Measurements from ENCODE around the gene SKP1. TPM values are rescaled to one million over a fixed set of nuclear protein-coding genes. Genes with fewer than 3 reads are reported as not detected.

SKP1 gene
- total and polyA plus RNA-seq, 9 donors, result 208 to 459 (median 376) TPM

DNA sequence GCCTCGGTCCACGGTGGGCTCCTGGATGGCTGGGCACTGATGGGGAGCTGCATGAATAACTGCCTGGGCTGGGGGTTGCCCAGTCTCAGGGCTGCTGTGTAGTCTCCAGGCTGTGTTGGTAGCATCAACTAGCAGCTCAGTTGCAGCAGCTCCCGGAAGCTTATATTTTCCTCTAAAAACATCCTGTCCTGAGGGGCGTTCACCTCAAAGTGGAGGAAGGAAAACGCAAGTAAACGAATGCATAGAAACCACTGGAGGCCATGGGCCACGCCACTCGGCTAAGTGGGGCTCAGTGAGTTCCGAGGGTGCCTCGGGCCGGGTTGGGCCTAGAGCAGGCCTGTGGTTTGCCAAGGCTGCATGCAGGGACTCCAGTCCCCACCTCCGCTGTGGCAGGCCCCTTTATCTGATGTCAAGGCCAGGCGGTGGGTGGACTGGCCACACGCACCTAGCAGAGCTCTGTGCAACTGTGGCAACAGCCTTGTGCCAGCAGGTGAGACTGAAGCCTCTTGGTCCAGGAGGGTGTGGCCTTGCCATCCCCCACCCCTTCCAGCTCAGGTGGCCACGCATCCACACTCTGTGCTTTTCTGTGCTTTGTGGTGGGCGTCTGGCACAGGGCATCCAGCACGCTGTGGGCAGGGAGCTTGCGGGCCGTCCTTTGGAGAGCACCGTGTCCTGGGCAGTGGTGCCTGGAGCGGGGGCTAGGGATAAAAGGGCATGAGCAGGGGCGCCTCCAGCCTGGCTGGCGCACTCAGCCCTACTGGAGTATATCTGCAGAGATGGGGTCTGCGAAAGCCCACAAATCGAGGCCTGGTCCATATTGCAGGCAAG is 47.1 kb downstream of the SKP1 start:
- DNase-seq, result no peak
- Histone ChIP-seq H3K36me3 (ENCODE audit: control insufficient read depth, insufficient read depth, low read length) (peaks cover 40% of the 10 kb centered on the region), H3K4me3 (ENCODE audit: low read length) (no peak overlapping the region), H3K9me3 (replicated peaks; ENCODE audit: control insufficient read depth, low read depth, low read length) (no peaks in the 10 kb centered on the region), H3K27me3 (ENCODE audit: control insufficient read depth, insufficient read depth, low read length) (no peaks in the 10 kb centered on the region), H3K4me1 (ENCODE audit: control insufficient read depth, insufficient read depth, low read length) (peaks cover 18% of the 10 kb centered on the region), H3K27ac (ENCODE audit: low read length) (no peak overlapping the region)
- 91% methylated on average over 21 of the region's 25 CpGs for WGBS (ENCODE audit: insufficient coverage)

DNA sequence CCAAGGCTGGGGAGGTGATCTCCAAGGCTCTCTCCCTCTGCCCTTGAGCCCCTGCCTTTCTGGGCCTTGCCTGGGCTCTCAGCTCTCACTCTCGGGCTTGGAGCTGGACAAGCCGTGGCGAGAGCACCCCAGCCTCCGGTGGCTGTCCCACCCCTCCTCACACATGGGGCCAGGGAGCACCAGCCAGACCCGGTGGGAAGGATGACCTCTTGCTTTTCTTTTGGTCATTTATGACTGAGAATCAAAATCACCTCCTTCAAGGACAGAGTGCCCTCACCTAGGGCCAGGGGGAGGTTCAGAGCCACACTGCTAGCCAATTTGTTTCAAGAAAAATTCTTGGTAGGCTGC is 48.1 kb downstream of the SKP1 start:
- Histone ChIP-seq H3K27ac (ENCODE audit: low read length) (no peak overlapping the region), H3K4me1 (ENCODE audit: control insufficient read depth, insufficient read depth, low read length) (peaks cover 22% of the 10 kb centered on the region), H3K9me3 (replicated peaks; ENCODE audit: control insufficient read depth, low read depth, low read length) (no peaks in the 10 kb centered on the region), H3K4me3 (ENCODE audit: low read length) (no peak overlapping the region), H3K36me3 (ENCODE audit: control insufficient read depth, insufficient read depth, low read length) (peaks cover 30% of the 10 kb centered on the region), H3K27me3 (ENCODE audit: control insufficient read depth, insufficient read depth, low read length) (no peaks in the 10 kb centered on the region)
- 91% methylated on average over 4 of the region's 5 CpGs for WGBS (ENCODE audit: insufficient coverage)
- DNase-seq, result no peak

DNA sequence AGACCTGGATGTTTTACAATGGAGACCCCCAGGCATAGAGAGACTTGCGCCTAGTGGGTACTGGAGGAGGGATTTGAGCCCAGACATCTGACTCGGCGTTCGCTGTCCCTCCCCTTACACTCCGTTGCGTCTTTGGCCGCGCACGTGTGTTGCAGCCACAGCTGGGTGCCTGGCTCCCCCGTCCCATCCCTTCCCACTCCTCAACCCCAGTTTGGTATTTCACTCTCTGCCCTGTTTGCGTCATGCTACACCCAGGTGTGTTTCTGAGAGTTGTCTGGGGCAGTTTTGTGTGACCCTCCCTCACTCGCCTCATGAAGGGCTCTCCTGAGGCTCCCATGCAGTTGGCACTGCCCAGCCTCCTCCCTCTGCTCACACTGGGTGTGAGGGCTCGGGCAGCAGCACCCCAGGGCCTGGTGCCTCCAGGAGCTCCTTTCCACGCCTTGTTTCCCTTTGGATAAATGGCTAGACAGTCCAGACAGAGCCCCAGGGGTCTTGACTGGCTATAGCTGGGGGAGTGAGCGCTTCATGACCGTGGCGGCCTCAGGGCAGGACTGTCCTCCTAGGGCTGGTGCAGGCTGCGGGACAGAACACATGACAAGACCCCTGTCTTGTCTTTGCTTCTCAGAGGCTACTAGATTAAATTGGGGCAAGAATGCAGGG is 48.6 kb downstream of the SKP1 start:
- H3K9me3 ChIP-seq (replicated peaks; ENCODE audit: control insufficient read depth, low read depth, low read length), result no peaks in the 10 kb centered on the region
- no peak for DNase-seq
- no peak overlapping the region for H3K27ac ChIP-seq (ENCODE audit: low read length)
- peaks cover 22% of the 10 kb centered on the region for H3K4me1 ChIP-seq (ENCODE audit: control insufficient read depth, insufficient read depth, low read length)
- WGBS (ENCODE audit: insufficient coverage), result 82% methylated on average over 10 of the region's 18 CpGs
- no peak overlapping the region for H3K4me3 ChIP-seq (ENCODE audit: low read length)
- H3K36me3 ChIP-seq (ENCODE audit: control insufficient read depth, insufficient read depth, low read length), result peaks cover 29% of the 10 kb centered on the region
- no peaks in the 10 kb centered on the region for H3K27me3 ChIP-seq (ENCODE audit: control insufficient read depth, insufficient read depth, low read length)

DNA sequence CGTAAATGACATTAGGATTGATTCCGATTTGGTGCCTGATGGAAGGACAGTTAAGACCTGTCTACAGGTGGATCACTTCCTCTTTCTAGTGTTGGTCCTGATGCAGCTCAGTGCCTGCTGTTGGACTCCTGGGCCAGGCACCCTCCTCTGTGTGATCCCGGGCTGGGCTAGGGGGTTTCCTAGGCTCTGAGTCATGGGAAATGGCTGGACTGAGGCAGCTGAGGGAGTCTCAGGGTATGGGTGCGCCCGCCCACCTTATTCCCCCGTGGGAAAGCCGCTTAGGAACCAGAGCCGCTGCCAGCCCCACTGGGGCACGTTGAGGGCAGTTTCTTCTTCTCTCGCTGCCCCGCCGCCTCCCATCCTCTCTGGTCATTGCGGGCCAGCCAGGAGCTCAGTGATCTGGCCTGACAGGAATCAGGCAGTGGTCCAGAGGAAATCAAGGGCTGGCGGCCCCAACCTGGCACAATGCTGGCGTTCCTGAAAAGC is 49.3 kb downstream of the SKP1 start:
- Histone ChIP-seq H3K4me1 (ENCODE audit: control insufficient read depth, insufficient read depth, low read length) (peaks cover 22% of the 10 kb centered on the region), H3K27ac (ENCODE audit: low read length) (no peak overlapping the region), H3K27me3 (ENCODE audit: control insufficient read depth, insufficient read depth, low read length) (no peaks in the 10 kb centered on the region), H3K9me3 (replicated peaks; ENCODE audit: control insufficient read depth, low read depth, low read length) (no peaks in the 10 kb centered on the region), H3K4me3 (ENCODE audit: low read length) (no peak overlapping the region), H3K36me3 (ENCODE audit: control insufficient read depth, insufficient read depth, low read length) (peaks cover 30% of the 10 kb centered on the region)
- no peak for DNase-seq
- WGBS (ENCODE audit: insufficient coverage), result 83% methylated on average over 12 of the region's 15 CpGs

DNA sequence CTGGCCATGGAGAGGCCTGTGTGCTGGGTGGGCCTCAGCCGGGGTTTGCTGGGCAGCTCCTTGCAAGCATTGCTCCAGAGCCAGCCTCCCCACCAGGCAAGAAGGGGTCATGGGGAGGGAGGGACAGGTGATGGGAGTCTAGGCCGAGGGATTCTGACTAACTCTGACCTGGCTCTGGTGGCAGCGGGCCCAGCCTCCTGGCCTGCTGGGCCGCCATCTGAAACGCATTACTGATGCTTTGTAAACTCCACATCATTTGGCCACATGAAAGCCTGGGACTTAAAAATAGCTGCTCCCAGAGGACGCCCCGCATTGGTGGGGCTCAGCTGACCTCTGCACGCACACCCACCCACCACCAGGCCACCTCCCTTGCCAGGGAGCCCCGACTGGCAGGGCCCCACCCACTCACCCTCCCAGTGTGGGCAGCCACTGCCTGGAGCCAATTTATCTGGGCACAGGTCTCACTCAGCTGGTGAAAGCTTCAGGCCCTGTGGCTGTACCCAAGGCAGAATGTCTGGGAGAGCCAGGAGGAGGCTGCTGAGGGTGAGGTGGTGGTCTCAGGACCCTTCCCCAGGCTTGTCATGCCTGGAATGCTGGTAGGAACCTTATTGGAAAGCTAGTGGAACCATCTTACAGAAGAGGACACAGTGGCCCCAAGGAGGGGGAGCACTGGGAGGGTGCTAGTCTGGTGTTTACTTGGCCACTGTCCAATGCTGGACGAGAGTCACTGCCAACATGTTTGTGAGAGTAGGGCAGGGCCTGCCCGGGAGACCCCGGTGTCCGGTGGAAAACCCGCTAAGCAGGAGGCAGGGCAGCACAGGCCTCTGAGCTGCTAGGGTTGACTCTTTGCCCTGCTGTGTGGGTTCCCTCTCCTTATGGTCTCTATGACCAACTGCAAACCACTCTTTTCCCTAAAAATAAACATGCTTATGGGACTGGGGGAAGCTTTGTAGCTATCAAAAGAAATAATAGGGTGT is 51.4 kb downstream of the SKP1 start:
- H3K4me1 ChIP-seq (ENCODE audit: control insufficient read depth, insufficient read depth, low read length), result peaks cover 22% of the 10 kb centered on the region
- no peak overlapping the region for H3K4me3 ChIP-seq (ENCODE audit: low read length)
- H3K36me3 ChIP-seq (ENCODE audit: control insufficient read depth, insufficient read depth, low read length), result peaks cover 16% of the 10 kb centered on the region
- H3K9me3 ChIP-seq (replicated peaks; ENCODE audit: control insufficient read depth, low read depth, low read length), result no peaks in the 10 kb centered on the region
- peak; percentile 74 for DNase-seq
- H3K27me3 ChIP-seq (ENCODE audit: control insufficient read depth, insufficient read depth, low read length), result no peaks in the 10 kb centered on the region
- H3K27ac ChIP-seq (ENCODE audit: low read length), result peak overlapping the region; percentile 62
- WGBS (ENCODE audit: insufficient coverage), result 32% methylated on average over 10 of the region's 14 CpGs

DNA sequence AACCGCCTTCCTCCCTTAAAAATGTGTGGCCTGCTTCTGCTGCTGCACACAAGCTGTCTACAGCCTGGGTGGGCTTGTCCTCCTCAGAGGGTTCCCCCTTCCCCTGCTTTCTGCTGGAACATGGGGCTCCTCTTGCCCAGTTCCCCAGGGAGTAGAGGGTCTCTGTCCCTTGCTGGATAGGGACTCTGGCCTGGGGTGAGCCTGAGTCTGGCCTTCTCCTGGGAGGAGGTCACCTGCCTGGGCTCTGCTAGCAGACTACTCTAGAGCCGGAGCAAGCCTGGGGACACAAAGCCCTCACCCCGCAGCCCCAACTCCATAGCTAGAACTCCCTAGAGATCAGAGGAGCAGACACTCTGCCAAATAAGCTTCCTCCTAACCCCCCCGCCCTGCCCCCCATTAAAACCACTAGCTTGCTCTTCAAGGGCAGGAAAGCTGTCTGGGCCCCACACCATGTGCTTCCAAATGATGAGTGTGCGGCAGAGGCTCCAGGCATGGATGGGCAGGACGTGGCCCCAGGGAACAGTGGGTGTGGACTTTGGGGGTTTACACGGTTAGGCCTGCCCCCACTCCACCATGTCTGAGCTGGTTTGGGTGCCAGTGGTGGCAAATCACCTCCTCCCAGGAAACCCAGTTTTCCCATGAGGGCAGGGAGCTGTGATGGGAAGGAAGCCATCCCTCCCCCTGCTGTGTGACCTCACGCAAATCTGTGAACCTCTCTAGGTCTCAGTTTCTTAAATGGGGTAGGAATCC is 52.3 kb downstream of the SKP1 start:
- DNase-seq, result no peak

DNA sequence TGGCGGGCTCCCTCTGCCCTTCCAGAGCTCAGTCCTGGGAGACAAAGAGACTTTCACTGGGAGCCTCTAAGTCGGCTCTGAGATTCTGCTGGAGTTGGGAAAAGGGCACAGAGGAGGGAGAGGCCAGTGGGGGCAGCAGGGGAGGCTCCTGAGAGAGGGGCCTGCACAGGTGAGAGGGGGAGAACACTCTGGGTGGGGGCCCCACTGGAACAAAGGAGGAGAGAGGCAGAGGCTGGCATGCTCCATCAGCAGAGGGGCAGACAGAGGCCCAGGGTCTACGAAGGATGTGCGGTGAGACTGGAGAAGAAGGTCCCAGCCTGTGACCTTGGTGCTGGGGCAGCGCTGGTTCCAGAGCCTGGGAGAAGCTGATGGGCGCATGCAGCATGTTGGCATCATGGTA is 53.4 kb downstream of the SKP1 start:
- Histone ChIP-seq H3K36me3 (ENCODE audit: control insufficient read depth, insufficient read depth, low read length) (peaks cover 8% of the 10 kb centered on the region), H3K27me3 (ENCODE audit: control insufficient read depth, insufficient read depth, low read length) (peaks cover 2% of the 10 kb centered on the region), H3K9me3 (replicated peaks; ENCODE audit: control insufficient read depth, low read depth, low read length) (no peaks in the 10 kb centered on the region), H3K4me1 (ENCODE audit: control insufficient read depth, insufficient read depth, low read length) (peaks cover 22% of the 10 kb centered on the region), H3K27ac (ENCODE audit: low read length) (no peak overlapping the region), H3K4me3 (ENCODE audit: low read length) (no peak overlapping the region)
- DNase-seq, result no peak
- WGBS (ENCODE audit: insufficient coverage), result 88% methylated on average over 5 of the region's 6 CpGs

More for the DNA sequence above, 52.3 kb downstream of the SKP1 start:
- Histone ChIP-seq H3K4me1 (ENCODE audit: control insufficient read depth, insufficient read depth, low read length) (peaks cover 22% of the 10 kb centered on the region), H3K27me3 (ENCODE audit: control insufficient read depth, insufficient read depth, low read length) (peaks cover 2% of the 10 kb centered on the region), H3K4me3 (ENCODE audit: low read length) (no peak overlapping the region), H3K9me3 (replicated peaks; ENCODE audit: control insufficient read depth, low read depth, low read length) (no peaks in the 10 kb centered on the region), H3K36me3 (ENCODE audit: control insufficient read depth, insufficient read depth, low read length) (peaks cover 13% of the 10 kb centered on the region), H3K27ac (ENCODE audit: low read length) (no peak overlapping the region)
- 85% methylated on average over 3 of the region's 8 CpGs for WGBS (ENCODE audit: insufficient coverage)

DNA sequence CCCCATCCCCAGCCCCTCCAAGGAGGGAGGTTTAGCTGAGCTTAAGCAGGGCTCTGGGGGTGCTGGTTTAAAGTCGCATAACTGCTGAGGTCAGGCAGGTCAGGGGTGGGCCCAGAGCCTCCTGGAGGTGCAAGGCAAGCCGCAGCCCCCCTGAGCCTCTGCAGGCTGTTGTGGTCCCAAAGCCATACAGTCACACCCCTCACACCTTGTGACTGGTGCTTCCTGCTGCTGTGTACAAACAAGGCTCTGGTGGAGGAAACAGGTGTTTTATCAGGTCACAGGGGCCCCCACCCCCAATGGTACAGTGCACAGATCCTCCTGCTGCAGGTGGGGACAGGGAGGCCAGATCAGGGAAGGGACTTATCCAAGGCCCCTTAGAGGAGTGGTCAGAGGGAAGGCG is 54.2 kb downstream of the SKP1 start:
- DNase-seq, result no peak
- Histone ChIP-seq H3K4me3 (ENCODE audit: low read length) (no peak overlapping the region), H3K9me3 (replicated peaks; ENCODE audit: control insufficient read depth, low read depth, low read length) (no peaks in the 10 kb centered on the region), H3K36me3 (ENCODE audit: control insufficient read depth, insufficient read depth, low read length) (peaks cover 8% of the 10 kb centered on the region), H3K27me3 (ENCODE audit: control insufficient read depth, insufficient read depth, low read length) (peaks cover 3% of the 10 kb centered on the region), H3K4me1 (ENCODE audit: control insufficient read depth, insufficient read depth, low read length) (peaks cover 22% of the 10 kb centered on the region), H3K27ac (ENCODE audit: low read length) (no peak overlapping the region)
- 63% methylated on average over 3 of the region's 3 CpGs for WGBS (ENCODE audit: insufficient coverage)

DNA sequence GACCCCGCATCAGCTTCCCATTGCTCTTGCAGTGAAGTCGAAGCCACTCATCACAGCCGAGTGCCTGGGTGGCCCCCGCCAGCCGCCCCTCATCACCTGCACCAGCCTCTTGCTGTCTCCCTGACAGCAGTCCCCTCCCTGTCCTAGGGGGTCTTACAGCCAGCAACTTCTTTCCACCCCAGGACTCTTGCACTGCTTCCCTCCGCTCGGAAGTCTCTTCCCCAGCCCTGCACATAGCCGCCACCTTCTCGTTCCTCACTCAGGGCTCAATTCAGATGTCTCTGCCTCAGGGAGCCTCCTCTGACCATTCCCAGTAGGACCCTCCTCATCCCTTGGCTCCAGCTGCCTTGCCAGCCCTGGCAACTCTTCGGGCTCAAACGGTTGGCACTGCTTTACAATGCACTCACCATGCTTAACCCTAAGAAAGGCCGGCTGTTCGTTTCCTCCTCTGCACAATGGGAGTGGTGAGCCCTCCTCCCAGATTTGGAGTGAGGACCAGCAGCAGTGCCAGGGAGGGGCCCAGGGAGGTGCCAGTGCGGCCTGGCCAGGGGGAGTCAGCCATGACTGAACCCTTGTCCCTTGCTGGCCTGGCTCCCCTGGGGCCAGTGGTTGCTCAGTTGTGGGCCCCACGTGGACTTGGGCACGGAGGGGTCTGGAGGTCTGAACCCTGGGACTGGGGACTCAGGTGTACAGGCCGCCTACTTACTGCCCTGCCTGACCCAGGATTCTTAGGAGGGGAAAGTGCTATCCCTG is 56.2 kb downstream of the SKP1 start:
- Histone ChIP-seq H3K4me1 (ENCODE audit: control insufficient read depth, insufficient read depth, low read length) (peaks cover 14% of the 10 kb centered on the region), H3K27ac (ENCODE audit: low read length) (no peak overlapping the region), H3K27me3 (ENCODE audit: control insufficient read depth, insufficient read depth, low read length) (peaks cover 15% of the 10 kb centered on the region), H3K4me3 (ENCODE audit: low read length) (no peak overlapping the region), H3K36me3 (ENCODE audit: control insufficient read depth, insufficient read depth, low read length) (peaks cover 5% of the 10 kb centered on the region), H3K9me3 (replicated peaks; ENCODE audit: control insufficient read depth, low read depth, low read length) (no peaks in the 10 kb centered on the region)
- no peak for DNase-seq
- 83% methylated on average over 14 of the region's 17 CpGs for WGBS (ENCODE audit: insufficient coverage)
